Inflammatory macrophage treated with lipopolysaccharide for 4 hours (primary cell): ENCODE data around the gene NADSYN1.
"Not testable (repeated sequence)": the region's sequence is repeated elsewhere in the genome, so short reads cannot be mapped to it uniquely, and the experiment has no call there.

Experiments
- DNase-seq: peaks from one replicate; pipeline ENCODE4 v3.0.0-alpha.2; 2020

The NADSYN1 gene

GRCh38 chr11:71453037-71453917 lies at the start of gene NADSYN1:
TSS of gene NADSYN1 (plus strand) at chr11:71453203. CDS start at chr11:71453297, 94 bp downstream.
- DNase-seq: peak; percentile 97

GRCh38 chr11:71404209-71404608 lies 48.8 kb upstream of the NADSYN1 start:
- no peak for DNase-seq

GRCh38 chr11:71406681-71407080 lies 46.3 kb upstream of the NADSYN1 start:
- DNase-seq: no peak

DNA sequence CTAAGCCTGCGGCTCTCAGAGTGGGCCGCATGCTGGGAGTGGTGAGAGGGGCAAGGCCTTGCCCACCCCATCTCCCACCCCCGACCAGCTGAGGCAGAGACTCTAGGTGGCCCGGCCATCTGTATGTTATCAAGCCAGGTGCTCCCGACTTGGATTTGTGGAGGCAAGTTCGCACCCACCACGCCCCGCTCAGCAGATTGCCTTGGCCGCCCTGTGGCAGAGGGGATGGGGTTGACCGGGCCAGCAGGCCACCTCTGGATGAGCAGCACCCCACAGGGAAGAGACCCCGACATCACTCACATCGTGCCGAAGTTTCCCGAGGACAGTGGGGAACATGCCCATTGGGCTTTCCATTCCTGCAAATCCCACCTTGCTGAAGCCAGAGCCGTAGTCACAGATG lies 45.6 kb upstream of the NADSYN1 start:
- DNase-seq: no peak

- no peak for DNase-seq
Measured at GRCh38 chr11:71408826-71409225, 44.2 kb upstream of the NADSYN1 start.

DNA sequence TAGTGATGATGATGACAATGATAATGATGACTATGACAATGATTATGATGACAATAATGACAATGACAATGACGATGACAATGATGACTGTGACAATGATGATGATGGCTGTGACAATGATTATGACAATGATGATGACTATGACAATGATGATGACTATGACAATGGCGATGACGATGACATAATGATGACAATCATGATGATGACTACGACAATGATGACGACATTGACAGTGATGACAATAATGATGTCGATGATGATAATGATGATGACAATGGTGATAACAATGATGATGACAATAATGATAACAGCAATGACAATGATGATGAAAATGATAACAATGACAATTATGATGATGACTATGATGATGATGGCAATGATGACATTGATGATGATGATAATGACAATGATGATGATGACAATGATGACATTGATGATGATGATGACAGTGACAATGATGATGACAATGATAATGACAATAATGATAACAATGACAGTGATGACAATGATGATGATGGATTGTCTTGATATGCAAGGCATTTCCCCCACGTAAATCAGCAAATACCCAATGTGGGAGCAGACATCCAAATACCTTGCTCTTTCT lies 42.5 kb upstream of the NADSYN1 start:
- DNase-seq: no peak

GRCh38 chr11:71414645-71415044 lies 38.4 kb upstream of the NADSYN1 start:
- no peak for DNase-seq

GRCh38 chr11:71418643-71419042 lies 34.4 kb upstream of the NADSYN1 start:
- no peak for DNase-seq

GRCh38 chr11:71420455-71421241 lies 32.4 kb upstream of the NADSYN1 start:
- DNase-seq: peak; percentile 42

DNA sequence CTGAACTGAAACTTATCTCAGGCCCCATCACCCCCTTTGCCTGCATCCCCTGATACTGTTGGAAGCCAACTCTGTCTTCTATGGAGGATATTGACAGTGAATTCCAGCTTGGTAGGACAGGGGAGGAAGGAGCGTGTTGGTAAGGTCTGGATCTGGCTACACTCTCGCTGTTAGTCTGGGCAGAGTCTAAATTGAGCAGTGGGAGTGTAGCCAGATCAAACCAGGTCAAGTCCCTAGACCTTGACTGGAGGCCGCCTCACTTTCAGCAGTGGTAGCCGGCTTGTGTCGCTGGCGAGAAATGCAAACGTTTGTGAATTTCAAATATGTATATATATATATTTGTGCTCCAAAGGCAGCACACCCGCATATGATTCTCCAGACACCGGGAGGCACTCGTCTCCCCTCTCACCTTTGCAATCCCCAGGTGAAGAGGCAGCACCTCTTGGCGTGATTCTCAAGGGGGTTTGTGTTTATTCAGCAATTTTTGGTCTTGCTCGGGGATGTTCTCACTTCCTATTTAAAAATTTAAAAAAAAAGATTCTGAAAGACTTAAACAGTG lies 31.5 kb upstream of the NADSYN1 start:
- DNase-seq: no peak

GRCh38 chr11:71422318-71422717 lies 30.7 kb upstream of the NADSYN1 start:
- not testable (repeated sequence) for DNase-seq

- no peak for DNase-seq
Measured at GRCh38 chr11:71423181-71423790, 29.7 kb upstream of the NADSYN1 start.

DNA sequence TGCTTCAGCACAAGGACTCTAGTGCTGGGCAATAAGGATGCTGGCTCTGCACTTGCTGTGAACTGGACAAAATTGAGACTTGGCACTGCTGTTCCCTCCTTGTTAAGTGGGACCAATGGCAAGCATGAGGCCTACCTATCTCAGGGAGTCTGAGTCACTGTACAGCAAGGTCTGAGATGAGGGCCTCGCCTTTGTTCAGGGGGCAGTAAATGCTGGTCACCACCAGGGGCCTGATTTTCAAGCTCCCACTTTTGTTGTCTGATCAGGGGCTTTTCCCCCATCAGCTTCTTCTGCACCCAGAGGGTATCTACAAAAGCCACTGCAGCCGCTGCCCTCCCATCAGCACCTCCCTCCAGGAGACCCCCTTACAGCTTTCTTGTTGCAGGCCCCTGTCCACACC lies 27.6 kb upstream of the NADSYN1 start:
- DNase-seq: no peak

GRCh38 chr11:71425860-71426259 lies 27.1 kb upstream of the NADSYN1 start:
- DNase-seq: no peak

DNA sequence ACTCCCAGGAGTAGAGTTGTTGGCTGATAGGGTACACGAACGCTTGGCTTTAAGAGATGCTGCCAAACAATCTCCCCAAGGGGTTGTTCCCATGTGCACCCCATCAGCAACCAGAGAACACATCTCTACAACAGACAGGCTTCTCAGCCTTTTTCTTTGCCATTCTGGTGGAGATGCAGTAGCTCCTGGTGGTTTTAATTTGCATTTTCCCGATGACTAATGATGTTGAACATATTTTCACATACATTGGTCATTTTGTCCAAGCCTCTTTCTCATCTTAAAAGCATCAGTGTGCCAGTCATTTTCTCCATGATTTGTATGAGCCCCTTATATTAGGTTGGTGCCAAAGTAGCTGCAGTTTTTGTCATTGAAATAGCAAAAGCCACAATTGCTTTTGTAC lies 26.6 kb upstream of the NADSYN1 start:
- no peak for DNase-seq

- no peak for DNase-seq
Measured at GRCh38 chr11:71428861-71429435, 24.1 kb upstream of the NADSYN1 start.

DNA sequence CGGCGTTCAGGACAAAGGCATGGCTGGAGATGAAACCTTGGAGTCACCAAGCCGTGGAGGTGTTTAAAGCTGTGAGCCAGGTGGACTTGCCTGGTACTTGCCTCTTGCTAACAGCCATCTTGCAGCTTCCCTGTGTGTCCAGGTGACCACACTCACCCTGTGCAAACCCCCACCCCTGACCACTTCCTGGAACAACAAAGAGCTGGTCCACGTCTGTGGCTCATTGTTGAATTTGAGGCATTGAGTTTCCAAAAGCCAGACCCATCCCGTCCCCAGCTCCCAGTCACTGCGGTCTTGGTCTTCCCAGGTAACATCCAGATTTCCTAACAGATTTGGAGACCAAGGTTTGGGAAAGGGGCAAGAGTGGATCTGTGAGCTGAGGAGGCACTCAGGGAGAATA lies 23.3 kb upstream of the NADSYN1 start:
- no peak for DNase-seq

DNA sequence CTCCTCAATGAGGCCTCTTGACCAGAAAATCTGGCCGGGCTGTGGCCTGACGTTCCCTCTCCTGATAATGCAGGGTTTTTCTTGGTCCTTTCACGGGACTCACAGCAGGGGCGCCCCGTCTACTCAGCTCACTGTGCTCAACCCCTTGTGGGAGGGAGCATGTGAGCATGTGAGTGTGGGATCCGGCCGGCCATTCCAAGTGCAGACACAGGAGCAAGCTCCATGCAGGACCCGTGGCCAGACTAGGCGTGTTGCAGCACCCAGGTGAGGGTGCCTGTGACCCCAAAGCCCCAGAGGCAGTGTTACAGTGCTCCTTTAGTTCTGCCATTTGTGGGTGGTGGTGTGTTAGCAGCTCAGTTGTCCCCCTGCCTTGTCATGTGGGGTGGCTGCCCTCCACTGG lies 22.8 kb upstream of the NADSYN1 start:
- no peak for DNase-seq

DNA sequence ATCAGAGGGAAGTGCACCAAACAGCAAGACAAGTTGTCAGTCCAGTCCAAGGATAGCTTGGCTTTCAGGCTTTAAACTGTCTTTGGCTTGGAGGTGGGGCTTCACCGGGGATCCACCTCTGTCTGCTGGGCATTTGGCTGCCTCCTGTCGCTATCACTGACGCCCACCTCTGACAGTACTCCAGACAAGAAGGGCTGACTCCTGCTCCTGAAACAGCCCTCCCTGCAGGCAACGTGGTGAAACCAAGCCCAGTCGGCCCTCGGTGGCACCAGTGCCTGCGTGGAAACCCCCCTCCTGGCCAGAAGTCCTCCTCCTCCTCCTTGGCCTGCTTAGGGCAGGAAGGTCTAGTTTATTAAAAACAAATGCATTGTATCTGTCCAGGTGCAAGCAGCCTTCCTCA lies 21.7 kb upstream of the NADSYN1 start:
- no peak for DNase-seq

DNA sequence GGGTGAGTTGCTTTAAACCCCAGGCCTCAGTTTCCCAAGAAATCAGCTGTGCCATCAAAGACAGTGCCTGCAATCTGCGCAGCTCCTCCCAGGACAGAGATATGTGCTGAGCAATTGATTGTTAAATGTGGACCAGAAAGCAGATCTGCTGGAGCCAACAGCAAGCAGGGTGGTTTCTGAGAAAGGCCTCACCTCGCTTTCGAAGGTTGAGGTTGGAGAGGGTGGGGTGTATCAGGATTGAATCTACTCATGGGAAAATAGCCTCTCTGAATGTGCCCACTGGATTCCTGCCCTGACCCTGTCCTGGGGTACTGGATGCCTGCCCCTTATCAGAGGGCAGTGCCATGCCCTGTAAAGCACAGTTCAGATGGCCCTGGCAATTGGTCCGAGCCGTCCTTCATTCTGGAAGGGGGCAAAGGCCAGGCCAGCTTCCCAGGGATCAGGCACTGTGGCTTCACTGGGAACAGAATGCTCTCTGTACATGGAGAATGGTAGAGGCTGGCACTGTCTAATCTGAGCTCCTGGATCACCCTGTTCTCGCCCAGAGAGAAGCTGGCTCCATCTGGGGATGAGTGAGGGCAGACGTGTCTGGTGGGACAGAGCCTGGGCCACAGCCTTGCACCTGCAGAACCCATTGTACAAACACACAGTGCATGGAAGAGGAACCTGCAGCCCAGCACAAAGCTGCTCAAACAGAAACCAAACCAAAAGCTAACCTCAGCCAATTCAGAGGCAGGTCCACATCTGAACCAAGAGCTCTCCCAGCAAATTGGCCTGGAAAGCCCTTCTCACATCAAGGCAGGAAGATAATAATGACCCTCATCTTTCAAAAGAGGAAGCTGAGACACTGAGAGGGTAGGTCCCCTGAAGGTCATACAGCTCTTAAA lies 20.0 kb upstream of the NADSYN1 start:
- DNase-seq: no peak
